ENCODE data around the gene C2orf68.
"Not testable (repeated sequence)": the region's sequence is repeated elsewhere in the genome, so short reads cannot be mapped to it uniquely, and the experiment has no call there.

The C2orf68 gene, protein sequence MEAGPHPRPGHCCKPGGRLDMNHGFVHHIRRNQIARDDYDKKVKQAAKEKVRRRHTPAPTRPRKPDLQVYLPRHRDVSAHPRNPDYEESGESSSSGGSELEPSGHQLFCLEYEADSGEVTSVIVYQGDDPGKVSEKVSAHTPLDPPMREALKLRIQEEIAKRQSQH

DNA sequence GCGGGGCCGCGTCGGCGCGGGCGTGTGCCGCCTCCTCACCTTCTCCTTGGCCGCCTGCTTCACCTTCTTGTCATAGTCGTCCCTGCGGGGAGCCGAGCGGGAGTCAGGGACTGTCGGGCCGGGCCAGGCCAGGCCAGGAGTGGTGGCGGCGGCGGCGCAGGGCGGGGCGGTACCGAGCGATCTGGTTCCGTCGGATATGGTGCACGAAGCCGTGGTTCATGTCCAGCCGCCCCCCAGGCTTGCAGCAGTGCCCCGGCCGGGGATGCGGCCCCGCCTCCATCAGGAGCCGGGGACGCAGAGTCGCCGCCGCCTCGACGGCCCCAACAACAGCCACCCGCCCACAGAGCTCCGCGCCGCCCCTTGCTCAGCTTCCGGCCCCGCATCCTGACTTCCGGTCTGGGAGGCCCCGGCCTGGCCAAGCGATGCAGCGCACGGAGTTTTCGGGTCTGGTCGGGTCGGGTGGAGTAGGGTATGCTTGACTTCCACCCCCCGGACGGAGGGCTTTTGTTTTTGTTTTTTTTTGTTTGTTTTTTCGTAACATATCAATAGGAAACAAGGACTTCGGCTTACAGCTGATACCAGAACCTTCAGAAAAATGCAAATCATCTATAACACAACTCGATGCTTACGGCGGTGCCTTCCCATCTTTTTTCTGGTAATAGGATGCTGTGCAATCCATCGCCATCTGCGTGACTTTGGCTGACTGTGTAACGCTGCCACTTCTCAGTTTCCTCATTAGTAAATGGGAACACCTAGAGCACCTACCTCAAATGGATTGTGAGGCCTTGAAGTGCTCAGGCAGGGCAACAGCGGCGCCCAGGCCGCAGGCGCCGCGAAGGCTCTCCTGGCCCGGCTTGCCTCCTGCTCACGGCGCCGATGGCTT, at the start of gene C2orf68:
Gene C2orf68 (minus strand): TSS at position 362 of the 883 bp plus-strand sequence. CDS start 82 bp downstream, at position 280.
- peak; percentile 87 to 88 for DNase-seq (ENCODE audit: low read depth in 2 of 2)

DNA sequence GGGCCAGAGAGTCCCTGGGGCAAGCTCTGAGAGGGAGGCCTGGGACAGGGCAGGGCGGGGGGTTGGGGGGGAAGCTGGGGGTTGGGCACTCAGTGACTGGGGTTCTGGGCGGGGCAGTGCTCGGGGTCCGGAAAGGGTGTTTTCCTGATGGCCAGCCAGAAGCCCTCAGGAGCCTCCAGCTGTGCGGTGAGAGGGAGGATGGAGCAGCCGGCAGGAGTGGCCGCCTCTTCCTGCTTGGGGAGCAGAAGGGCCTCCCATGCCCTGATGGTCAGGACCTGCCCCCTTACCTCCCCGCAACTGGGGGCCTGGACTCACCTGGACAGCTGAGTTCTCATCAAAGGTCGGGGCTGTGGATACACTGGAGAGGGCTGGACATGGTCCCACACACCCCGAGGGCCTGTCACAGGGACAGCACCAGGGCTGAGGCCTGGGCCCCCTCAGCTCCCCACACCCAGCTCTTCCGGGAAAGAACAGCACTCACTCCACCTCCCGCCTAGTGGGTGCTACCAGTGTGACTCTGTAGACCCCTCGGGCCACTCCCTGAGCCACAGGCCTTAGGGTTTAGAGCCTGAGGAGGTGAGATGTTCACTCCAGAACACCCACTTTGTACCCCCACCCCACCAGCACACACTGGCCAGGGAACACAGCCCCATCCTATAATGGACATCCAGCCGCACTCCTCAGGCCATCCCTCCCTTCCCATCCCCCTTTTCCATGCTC, 49.4 kb upstream of the C2orf68 start:
- DNase-seq (ENCODE audit: low read depth in 2 of 2) = no peak

DNA sequence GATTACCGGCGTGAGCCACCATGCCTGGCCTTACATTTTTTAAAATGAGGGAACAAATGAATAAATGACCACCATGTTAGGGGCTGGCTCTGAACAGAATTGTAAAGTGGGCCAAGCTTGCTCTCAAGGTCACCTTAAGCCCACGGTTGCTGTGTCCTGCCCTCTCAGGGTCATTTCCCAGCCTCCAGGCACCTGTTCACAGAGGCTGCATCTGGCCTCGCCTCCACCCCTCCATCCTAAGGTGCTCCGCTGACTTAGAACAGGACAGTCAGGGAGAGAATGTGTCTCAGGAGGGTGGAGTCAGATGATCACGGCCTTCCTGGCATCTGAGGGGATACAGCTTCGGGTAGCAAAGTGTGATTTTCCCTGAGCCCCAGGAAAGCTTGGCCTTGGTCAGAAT, 48.9 kb upstream of the C2orf68 start:
- DNase-seq (ENCODE audit: low read depth in 2 of 2) = no peak

DNA sequence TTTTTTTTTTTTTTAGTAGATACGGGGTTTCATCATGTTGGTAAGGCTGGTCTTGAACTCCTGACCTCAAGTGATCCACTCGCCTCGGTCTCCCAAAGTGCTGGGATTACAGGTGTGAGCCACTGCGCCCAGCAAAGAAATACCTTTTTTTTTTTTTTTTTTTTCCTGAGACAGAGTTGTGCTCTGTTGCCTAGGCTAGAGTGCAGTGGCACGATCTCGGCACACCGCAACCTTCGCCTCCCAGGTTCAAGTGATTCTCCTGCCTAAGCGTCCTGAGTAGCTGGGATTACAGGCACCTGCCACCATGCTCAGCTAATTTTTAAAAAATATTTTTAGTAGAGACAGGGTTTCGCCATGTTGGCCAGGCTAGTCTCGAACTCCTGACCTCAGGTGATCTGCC, 48.4 kb upstream of the C2orf68 start:
- not testable (repeated sequence) for DNase-seq (ENCODE audit: low read depth in 2 of 2)

DNA sequence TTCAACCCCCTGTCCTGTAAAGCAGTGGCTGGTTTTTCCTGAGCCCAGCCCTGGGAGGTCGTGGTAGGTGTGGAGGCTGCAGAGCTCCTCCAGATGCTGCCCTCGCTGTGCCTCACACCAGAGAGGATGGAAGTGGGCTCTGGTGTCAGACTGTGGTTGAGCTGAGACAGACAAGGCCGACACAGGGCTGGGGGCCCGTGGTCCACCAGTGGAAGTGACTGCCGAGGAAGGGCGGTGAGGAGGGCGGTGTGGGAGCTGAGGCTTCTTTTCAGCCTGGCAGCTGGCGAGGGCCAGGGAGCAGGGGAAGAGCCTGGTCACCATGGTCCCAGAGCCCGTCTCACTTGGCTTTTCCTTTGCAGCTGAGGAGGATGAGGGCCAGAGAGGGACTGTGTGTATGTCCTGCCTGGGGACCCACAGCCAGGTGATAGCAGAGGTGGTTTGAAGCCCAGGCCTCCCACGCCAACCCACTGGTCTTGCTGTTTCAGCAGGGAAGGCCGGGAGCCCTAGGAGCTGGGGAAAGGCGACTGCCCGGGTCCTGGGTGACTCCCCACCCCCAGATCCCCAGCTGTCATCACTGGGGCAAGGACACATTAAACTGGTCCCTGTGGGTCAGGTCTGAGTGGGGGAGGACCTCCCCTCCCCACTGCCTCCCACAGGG, 47.6 kb upstream of the C2orf68 start:
- no peak for DNase-seq (ENCODE audit: low read depth in 2 of 2)

DNA sequence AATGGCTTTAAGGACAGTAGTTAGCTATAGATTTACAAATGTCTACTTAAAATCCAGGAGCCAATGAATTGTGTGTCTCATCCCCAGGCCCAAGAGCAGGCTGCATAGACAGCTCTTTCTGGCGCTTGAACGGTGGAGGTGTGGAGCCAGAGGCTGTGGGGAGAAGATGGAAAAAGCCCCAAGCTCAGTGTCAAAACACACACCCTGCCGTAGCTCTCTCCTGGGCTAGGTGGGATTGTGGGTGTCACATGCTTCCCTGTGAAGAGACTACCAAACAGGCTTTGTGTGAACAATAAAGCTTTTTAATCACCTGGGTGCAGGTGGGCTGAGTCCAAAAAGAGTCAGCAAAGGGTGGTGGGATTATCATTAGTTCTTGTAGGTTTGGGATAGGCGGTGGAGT, 45.5 kb upstream of the C2orf68 start:
- DNase-seq (ENCODE audit: low read depth in 2 of 2) = not testable (repeated sequence)

DNA sequence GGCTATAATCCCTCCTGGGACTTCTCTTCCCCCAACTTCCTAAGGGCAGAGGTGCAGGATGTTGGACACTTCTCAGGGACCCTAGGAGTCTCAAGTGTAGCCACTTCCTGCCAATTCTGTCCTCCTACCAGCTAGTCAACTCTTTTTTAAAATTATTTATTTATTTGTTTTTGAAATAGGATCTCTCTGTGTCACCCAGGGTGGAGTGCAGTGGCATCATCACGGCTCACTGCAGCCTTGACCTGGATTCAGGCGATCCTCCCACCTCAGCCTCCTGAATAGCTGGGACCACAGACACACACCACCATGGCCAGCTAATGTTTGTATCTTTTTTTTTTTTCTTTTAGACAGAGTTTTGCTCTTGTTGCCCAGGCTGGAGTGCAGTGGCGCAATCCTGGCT, 44.6 kb upstream of the C2orf68 start:
- no peak for DNase-seq (ENCODE audit: low read depth in 2 of 2)

DNA sequence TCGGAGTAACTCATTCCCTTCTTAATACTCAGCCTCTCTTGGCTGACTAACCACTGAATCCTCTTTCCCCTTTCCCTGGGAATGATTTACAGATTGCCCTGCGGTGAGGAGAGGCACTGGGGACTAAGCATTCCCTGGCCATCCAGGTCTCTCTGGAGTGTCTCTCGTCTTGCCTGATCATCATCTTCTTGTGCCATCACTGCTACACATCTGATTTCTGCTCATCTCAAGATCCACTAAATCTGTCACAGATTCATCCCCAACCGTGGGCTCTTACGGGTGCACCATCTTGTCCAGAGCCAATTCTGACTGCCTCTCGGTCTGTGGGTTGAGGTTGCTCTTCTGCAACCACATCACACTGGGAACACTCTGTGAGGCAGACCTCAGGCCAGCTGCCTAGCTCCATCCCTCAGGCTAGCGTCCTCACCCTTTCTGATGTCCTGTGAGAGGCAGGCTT, 44.1 kb upstream of the C2orf68 start:
- DNase-seq (ENCODE audit: low read depth in 2 of 2) = no peak

DNA sequence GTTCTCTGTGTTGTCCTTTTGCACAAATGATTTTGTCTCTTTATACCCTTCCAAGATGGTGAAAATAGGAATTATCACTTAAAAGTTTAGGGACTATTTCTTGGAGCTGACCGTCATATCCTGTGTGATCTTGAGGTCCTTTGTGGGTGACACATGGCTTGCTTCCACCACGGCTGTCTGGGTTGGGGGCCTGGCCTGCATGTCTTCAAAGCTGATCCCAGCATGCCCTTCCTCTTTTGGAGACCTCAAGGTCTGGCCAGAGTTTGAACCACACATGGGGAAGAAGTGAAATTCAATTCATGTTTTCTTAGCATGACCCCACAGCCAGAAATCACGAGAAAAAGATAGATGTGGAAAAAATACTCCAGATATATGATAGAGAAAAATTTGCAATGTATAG, 42.1 kb upstream of the C2orf68 start:
- no peak for DNase-seq (ENCODE audit: low read depth in 2 of 2)

DNA sequence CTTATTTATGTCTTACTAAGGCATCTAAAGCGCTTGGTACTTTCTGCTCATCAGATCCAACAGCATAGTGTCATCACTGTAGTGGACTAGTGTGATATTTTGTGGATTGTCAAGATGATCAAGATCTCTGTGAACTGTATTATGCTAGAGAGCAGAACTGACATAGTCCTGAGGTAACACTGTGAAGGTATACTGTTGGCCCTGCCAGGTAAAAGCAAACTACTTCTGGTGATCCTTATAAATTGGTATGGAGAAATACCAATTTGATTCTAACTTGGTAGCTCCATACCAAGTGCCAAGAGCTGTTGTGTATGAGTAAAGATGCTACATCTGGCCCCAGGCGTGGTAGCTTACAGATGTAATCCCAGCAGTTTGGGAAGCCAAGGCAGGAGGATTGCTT, 40.2 kb upstream of the C2orf68 start:
- DNase-seq (ENCODE audit: low read depth in 2 of 2) = no peak

DNA sequence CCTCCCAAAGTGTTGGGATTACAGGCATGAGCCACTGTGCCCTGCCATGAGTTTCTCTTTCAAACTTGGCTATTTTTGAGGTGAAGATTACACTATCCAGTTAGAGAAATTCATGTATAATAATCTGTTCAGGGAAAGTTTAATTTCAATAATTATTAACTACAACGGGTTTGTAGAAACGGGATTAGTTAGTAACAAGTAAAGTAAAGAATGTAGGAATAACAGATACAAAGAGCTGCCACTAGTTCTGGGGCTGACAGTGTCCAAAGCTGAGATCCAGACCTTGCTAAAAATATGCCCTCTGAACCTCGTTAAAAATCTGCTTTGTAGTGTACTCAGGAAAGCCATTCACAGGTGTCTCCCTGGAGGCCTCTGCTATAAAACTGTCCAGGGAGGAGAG, 39.2 kb upstream of the C2orf68 start:
- DNase-seq (ENCODE audit: low read depth in 2 of 2) = no peak

DNA sequence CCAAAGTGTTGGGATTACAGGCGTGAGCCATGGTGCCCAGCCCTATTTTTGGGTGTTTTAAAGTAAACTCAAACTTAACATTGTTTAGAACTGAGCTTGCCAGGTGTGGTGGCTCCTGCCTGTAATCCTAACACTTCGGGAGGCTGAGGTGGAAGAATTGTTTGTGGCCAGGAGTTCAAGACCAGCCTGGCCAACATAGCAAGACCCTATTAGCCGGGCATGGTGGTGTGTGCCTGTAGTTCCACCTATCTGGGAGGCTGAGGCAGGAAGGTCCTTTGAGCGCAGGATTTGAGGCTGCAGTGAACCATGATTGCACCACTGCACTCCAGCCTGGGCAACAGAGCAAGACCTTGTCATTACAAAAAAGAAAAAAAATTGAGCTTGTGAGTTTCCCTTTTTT, 38.6 kb upstream of the C2orf68 start:
- no peak for DNase-seq (ENCODE audit: low read depth in 2 of 2)

DNA sequence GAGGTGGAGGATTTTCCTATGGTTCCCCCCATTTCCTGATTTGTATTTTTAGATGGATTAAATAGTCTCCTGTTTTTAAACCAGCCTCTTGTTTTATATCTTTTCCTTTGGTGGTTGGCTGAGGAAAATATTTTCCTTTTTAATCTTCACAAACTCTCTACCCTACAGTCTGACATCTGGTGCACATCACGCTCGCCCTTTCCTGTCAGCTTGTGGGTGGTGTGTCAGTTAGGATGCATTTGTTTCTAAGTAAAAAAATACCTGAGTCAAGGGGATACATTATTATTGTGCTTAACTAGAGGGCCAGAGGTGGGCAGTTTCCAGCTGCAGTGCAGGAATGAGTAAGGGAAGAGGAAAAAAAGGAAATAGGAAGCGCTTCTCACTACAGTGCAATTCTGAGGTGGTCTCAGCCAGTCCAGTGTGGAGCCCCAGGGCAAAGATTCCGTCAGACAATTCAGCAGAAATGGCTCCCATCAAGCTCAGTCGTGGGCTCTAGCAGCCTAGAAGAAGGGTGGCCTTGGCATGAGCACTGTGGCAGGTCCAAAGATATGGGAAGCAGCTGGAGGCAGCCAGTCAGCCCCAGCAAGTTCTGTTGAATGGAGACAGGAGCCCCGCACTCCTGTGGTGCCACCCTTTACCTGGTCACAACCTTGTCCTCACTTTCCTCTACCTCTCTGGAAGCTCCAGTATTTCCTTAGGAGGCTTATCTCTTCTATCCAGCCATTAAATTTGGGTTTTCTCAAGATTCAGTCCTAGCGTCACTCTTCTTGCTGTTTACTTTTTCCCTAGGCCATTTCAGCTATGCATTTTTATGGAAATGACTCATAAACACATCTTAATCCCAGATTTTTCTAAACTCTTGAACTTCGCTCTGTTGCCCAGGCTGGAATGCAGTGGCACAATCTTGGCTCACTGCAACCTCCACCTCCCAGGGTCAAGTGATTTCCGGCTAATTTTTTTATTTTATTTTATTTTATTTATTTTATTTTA, 37.6 kb upstream of the C2orf68 start:
- DNase-seq (ENCODE audit: low read depth in 2 of 2) = no peak

DNA sequence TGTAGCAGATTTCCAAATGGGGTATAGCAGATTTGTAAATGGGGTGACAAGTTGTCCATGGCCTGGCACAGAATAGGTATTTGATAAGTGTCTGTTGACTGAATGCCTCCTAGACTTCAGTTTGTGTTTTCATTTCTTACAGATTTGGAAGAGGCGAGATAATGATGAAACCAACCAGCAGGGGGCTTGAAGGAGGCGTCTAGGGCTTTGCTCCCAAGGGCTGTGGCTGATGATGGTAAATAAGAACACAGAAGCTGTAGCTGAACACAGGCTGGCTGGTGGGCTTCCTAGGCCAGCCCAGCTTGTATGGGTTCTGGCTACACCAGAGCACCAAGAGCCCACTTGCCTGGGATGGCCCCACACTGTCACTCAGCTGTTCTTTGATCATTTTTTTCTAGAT, 36.8 kb upstream of the C2orf68 start:
- peak in 1 of 2 donors; percentile 5 for DNase-seq (ENCODE audit: low read depth in 2 of 2)

DNA sequence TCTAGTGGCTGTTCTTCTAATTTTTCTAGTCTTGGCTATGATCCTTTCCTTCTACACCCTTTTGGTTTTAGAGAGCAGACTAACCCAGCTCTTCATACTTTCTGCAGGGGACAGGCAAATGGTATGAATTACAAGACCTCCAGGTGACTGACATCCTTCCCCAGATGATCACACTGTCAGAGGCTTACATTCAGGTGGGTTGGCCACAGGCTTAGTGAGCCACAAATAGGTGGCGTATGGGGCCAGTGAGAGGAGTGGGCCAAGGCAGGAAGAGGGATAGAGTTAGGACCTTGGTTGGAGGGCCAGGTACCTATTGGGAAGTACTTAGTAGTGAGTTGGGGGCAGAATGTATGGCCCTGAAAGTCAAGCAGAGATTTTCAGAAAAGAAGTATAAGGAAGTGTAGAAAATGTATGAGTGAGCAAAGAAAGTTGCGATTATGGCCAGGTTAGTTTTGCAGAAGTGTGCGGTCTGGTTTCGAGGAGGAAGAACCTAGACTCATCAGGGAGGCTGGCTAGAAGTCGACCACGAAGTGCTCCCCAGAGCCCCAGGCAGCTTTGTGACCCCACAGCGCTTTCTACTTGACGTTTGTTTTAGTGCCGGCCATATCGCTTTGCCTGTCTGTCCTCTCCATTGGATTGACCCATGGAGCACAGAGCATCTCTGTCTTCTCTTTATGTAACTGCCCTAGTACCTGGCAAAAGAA, 36.1 kb upstream of the C2orf68 start:
- DNase-seq (ENCODE audit: low read depth in 2 of 2) = no peak

DNA sequence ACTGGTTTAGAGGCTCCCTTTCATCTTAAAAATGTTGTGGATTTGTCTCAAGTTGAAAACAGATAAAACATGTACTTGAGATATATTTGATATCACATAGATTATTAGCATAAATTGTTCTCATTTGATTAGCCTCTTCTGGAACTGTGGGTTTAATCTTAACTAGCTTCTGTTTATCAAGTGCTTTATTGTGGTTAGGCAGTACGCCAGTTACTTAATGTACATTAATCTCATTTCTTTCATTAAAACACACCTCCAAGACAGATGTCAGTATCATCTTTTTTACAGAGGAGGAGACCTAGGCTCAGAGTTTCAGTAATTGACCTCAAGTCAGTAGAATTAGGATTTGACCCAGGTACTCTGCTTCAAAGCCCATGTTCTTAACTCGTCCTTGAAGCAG, 34.3 kb upstream of the C2orf68 start:
- DNase-seq (ENCODE audit: low read depth in 2 of 2) = no peak

DNA sequence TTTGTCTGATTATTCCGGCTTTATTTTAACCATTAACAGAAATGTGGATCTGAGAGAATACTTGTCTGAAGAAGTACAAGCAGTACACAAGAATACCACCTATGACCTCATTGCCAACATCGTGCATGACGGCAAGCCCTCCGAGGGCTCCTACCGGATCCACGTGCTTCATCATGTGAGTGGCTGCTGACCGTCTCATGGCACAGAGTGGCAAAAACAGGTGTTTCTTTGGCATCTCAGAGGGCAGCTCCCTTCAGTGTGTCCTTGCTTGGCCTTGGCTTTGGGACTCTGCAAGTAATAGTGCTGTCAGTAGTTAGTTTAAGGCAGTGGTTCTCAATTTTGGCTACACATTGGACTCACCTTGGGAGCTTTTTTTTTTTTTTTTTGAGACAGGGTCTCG, 33.0 kb upstream of the C2orf68 start:
- DNase-seq (ENCODE audit: low read depth in 2 of 2) = no peak

DNA sequence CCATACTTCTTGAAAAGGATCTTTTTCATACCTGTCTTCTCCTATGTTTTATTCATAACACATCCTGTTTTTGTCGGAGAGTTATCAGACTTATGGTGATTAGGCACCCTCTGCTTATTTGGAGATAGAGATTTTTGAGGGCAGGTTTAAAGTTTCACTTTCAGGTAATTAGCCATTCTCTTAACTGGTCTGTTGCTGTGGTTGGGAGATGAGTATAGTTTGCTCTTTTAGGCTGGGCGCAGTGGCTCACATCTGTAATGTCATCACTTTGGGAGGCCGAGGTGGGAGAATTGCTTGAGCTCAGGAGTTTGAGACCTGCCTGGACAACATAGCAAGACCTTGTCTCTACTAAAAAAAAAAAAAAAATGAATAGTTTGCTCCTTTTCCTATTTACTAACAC, 30.9 kb upstream of the C2orf68 start:
- no peak for DNase-seq (ENCODE audit: low read depth in 2 of 2)

DNA sequence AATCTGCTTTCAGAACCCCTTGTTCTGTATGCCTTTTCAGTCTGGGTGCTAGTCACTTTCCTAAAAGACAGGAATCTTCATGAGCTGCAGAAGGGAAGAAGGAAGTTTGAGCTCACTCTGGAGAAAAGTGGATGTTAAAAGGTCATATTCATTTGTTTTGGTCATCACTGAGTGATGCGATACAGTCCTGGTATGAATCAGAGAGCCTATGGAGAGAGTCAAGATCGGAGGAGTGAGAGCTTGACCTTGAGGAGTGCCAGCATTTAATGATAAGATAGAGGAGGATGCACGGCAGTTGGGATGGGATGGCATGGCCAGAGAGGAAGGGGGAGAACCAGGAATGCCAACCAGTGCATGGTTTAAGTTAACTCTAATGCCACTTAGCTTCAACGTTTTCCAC, 23.8 kb upstream of the C2orf68 start:
- DNase-seq (ENCODE audit: low read depth in 2 of 2) = no peak

DNA sequence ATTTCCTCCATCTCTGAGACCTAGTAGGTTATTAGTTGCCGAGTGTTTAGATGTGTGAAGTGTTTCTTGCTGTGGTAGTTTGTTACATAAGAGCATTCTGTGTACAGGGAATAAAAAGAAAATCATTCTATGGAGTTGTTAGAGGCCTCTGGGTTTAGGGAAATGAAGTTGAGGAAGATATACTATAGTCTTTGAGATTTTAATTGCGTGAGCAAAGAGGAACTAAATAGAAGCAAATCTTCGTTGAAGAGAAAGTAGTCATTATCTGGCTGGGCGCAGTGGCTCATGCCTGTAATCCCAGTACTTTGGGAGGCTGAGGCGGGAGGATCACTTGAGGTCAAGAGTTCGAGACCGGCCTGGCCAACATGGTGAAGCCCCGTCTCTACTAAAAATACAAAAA, 23.1 kb upstream of the C2orf68 start:
- no peak for DNase-seq (ENCODE audit: low read depth in 2 of 2)

Data from stimulated activated CD8-positive, alpha-beta memory T cell treated with anti-CD3 and anti-CD28 coated beads, Interleukin-2, amount 100 ng/mL, for 48 hours (primary cell).